ENCODE data around the gene CD300LB.

GRCh38 chr17:74544991-74545842 is 13.9 kb upstream of the CD300LB start:
- TF ChIP-seq CTCF (IDR thresholded peaks at IDR 0.05) (no peak), POLR2A (IDR thresholded peaks at IDR 0.05) (no peak)

Data from testis (tissue), 2 donors.